Measurements from ENCODE around the gene IFITM10.

DNA sequence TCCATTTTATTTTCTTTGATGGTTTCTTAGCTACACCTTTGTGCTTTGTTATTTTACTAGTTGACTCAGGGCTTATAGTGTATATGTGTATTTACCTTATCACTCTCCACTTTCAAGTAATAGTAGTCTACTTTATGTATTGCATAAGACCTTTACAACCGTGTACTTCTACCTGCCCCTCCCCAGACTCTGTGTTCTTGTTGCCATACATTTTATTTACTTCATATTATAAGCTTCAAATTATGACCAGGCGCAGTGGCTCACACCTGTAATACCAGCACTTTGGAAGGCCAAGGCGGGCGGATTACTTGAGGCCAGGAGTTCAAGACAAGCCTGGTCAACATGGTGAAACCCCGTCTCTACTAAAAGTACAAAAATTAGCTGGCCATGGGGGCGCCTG is 41.5 kb upstream of the IFITM10 start:
- TF ChIP-seq, protein P1, sequence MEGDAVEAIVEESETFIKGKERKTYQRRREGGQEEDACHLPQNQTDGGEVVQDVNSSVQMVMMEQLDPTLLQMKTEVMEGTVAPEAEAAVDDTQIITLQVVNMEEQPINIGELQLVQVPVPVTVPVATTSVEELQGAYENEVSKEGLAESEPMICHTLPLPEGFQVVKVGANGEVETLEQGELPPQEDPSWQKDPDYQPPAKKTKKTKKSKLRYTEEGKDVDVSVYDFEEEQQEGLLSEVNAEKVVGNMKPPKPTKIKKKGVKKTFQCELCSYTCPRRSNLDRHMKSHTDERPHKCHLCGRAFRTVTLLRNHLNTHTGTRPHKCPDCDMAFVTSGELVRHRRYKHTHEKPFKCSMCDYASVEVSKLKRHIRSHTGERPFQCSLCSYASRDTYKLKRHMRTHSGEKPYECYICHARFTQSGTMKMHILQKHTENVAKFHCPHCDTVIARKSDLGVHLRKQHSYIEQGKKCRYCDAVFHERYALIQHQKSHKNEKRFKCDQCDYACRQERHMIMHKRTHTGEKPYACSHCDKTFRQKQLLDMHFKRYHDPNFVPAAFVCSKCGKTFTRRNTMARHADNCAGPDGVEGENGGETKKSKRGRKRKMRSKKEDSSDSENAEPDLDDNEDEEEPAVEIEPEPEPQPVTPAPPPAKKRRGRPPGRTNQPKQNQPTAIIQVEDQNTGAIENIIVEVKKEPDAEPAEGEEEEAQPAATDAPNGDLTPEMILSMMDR (conservative IDR thresholded peaks at IDR 0.05; ENCODE audit: low read depth, low read length), result no peak
- no peak for TF ChIP-seq EZH2 (IDR thresholded peaks at IDR 0.05; ENCODE audit: borderline replicate concordance, low read depth, low read length, poor library complexity, severe bottlenecking)

Data from A673 (cell line).